Colonic mucosa (tissue), 4 donors: ENCODE data around the gene KANSL1L. TPM values are rescaled to one million over a fixed set of nuclear protein-coding genes. Genes with fewer than 3 reads are reported as not detected.

ENCODE experiments used
- DNase-seq: peaks from one replicate; pipeline ENCODE4 v3.0.0-alpha.2; 2020
- H3K27ac ChIP-seq: fragments of 200-600 bp; one replicate; pipeline ENCODE4 v1.8.0; 2021
- H3K27me3 ChIP-seq: fragments of 200-600 bp; one replicate; pipeline ENCODE4 v1.8.0; 2021
- H3K36me3 ChIP-seq: fragments of 200-600 bp; one replicate; pipeline ENCODE4 v1.8.0; 2021
- H3K4me1 ChIP-seq: fragments of 200-600 bp; one replicate; pipeline ENCODE4 v1.8.0; 2021; ENCODE audit warnings: mild to moderate bottlenecking
- H3K4me3 ChIP-seq: fragments of 200-600 bp; one replicate; pipeline ENCODE4 v1.8.0; 2021
- H3K9ac ChIP-seq, 2 donors: one replicate each; pipeline ENCODE4 v1.7.0; 2013; ENCODE audit warnings: control low read depth in 2 of 2, low read depth in 2 of 2, low read length in 2 of 2
- H3K9me3 ChIP-seq: fragments of 200-600 bp; one replicate; pipeline ENCODE4 v1.8.0; 2021
- CTCF ChIP-seq: fragments of 200-600 bp; IDR thresholded peaks from one replicate; pipeline ENCODE4 v1.8.0; 2022; ENCODE audit warnings: antibody characterized with exemption, mild to moderate bottlenecking
- intact Hi-C: fragments of 100-400 bp; cut with DNase I; formaldehyde crosslinking; loops from one replicate; pipeline ENCODE4 v1.14.1; 2022
- total RNA-seq, 2 donors: library from RNA; stranded (reverse); fragmentation: NEBNext Ultra II Directional in 1 of 2; extraction: Animal tissue kit (Norgen Biotek cat#: 25700) in 1 of 2; gene quantifications; one replicate each; pipeline ENCODE4 v1.2.1, GENCODE V29; 2021
- donor health status: healthy.
- donor health status: DM: no; HTN: no; CAD: no.
- donor health status: DM: no; HTN: no; CAD: no.

KANSL1L gene
- total RNA-seq, 2 donors from 2014 or later: 5.9 to 7.7 TPM

- intact Hi-C loops: loop anchor here (10.0 kb wide), 1 partner anchor 869 kb away; no protein-coding TSS in a partner anchor
- no peaks in the 10 kb centered on the region for H3K27me3 ChIP-seq
- no peak for DNase-seq
- no peak overlapping the region for H3K9ac ChIP-seq
- no peak overlapping the region for H3K27ac ChIP-seq
- no peak overlapping the region for H3K4me3 ChIP-seq
- TF ChIP-seq CTCF: no peak
- no peaks in the 10 kb centered on the region for H3K9me3 ChIP-seq
- H3K36me3 ChIP-seq: no peaks in the 10 kb centered on the region
- H3K4me1 ChIP-seq: no peaks in the 10 kb centered on the region
Observed at GRCh38 chr2:210203558-210203957, 32.3 kb upstream of the KANSL1L start.

DNA sequence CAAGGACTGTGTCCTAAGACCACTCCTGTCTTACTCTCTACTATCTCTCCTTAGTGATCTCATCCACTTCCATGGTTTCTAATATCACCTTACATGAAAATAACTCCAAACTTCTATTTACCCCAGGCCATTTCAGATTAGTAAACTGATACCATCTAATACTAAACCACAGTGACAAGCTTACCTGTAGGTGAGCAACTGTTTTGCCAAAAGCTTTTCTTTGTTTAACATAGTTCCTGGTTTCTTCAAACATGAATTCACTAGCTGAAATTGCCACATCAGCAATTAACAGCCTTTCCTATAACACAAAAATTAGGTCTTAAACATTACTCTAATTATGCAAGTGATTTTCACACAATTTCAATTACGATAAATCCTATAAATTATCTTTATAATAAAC lies 31.9 kb upstream of the KANSL1L start:
- no peak overlapping the region for H3K4me3 ChIP-seq
- no peak for TF ChIP-seq CTCF
- no peaks in the 10 kb centered on the region for H3K36me3 ChIP-seq
- no peak overlapping the region for H3K27ac ChIP-seq
- H3K27me3 ChIP-seq: no peaks in the 10 kb centered on the region
- intact Hi-C loops: loop anchor here (10.0 kb wide), 1 partner anchor 868 kb away; no protein-coding TSS in a partner anchor
- no peak overlapping the region for H3K9ac ChIP-seq
- no peaks in the 10 kb centered on the region for H3K4me1 ChIP-seq
- no peaks in the 10 kb centered on the region for H3K9me3 ChIP-seq
- DNase-seq: no peak

DNA sequence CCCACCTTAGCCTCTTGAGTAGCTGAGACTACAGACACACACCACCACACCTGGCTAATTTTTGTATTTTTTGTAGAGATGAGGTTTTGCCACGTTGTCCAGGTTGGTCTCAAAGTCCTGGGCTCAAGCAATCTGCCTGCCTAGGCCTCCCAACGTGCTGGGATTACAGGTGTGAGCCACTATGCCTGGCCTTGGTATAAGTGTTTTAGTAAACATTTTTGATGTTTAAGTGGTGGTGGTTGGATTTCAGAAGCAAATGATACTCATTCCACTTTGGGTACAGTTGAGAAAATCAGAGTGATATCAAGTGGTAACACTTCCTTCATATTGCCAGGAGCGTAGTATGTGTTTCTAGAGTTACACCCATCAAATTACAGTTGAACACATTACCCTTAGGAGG lies 28.6 kb upstream of the KANSL1L start:
- Histone ChIP-seq H3K4me3 (no peak overlapping the region), H3K9ac (no peak overlapping the region), H3K4me1 (no peaks in the 10 kb centered on the region), H3K9me3 (no peaks in the 10 kb centered on the region), H3K27ac (no peak overlapping the region), H3K27me3 (no peaks in the 10 kb centered on the region), H3K36me3 (no peaks in the 10 kb centered on the region)
- no peak for TF ChIP-seq CTCF
- intact Hi-C loops: loop anchor here (5.0 to 10.0 kb wide), 2 partner anchors 128 to 865 kb away; no protein-coding TSS in a partner anchor
- no peak for DNase-seq

GRCh38 chr2:210199186-210199765 lies 28.1 kb upstream of the KANSL1L start:
- no peak overlapping the region for H3K9ac ChIP-seq
- H3K4me3 ChIP-seq: no peak overlapping the region
- H3K27ac ChIP-seq: no peak overlapping the region
- intact Hi-C loops: loop anchor here (5.0 kb wide), 1 partner anchor 127 kb away; no protein-coding TSS in a partner anchor
- H3K4me1 ChIP-seq: no peaks in the 10 kb centered on the region
- H3K36me3 ChIP-seq: no peaks in the 10 kb centered on the region
- TF ChIP-seq CTCF: peak; percentile 67
- no peaks in the 10 kb centered on the region for H3K27me3 ChIP-seq
- no peak for DNase-seq
- H3K9me3 ChIP-seq: no peaks in the 10 kb centered on the region

- Histone ChIP-seq H3K36me3 (no peaks in the 10 kb centered on the region), H3K4me1 (no peaks in the 10 kb centered on the region), H3K4me3 (no peak overlapping the region), H3K27me3 (no peaks in the 10 kb centered on the region), H3K9ac (no peak overlapping the region), H3K9me3 (no peaks in the 10 kb centered on the region), H3K27ac (no peak overlapping the region)
- TF ChIP-seq CTCF: no peak
- intact Hi-C loops: loop anchor here (5.0 kb wide), 1 partner anchor 126 kb away; no protein-coding TSS in a partner anchor
- no peak for DNase-seq
Observed at GRCh38 chr2:210198326-210198725, 27.1 kb upstream of the KANSL1L start.
